Measurements from ENCODE around the gene ISLR.
A peak's percentile ranks its signal among the peaks of the same experiment; 100 is the strongest.

The ISLR gene

GRCh38 chr15:74127255-74127953 lies 46.1 kb upstream of the ISLR start (continued):
- TF ChIP-seq, protein P1, sequence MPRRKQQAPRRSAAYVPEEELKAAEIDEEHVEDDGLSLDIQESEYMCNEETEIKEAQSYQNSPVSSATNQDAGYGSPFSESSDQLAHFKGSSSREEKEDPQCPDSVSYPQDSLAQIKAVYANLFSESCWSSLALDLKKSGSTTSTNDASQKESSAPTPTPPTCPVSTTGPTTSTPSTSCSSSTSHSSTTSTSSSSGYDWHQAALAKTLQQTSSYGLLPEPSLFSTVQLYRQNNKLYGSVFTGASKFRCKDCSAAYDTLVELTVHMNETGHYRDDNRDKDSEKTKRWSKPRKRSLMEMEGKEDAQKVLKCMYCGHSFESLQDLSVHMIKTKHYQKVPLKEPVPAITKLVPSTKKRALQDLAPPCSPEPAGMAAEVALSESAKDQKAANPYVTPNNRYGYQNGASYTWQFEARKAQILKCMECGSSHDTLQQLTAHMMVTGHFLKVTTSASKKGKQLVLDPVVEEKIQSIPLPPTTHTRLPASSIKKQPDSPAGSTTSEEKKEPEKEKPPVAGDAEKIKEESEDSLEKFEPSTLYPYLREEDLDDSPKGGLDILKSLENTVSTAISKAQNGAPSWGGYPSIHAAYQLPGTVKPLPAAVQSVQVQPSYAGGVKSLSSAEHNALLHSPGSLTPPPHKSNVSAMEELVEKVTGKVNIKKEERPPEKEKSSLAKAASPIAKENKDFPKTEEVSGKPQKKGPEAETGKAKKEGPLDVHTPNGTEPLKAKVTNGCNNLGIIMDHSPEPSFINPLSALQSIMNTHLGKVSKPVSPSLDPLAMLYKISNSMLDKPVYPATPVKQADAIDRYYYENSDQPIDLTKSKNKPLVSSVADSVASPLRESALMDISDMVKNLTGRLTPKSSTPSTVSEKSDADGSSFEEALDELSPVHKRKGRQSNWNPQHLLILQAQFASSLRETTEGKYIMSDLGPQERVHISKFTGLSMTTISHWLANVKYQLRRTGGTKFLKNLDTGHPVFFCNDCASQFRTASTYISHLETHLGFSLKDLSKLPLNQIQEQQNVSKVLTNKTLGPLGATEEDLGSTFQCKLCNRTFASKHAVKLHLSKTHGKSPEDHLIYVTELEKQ (tag by site-specific recombination; IDR thresholded peaks at IDR 0.05; ENCODE audit: borderline replicate concordance): no peak
- TF ChIP-seq ZNF157 (tag by site-specific recombination; IDR thresholded peaks at IDR 0.05): no peak
- no peak for TF ChIP-seq ZNF174 (tag by site-specific recombination; IDR thresholded peaks at IDR 0.05)
- no peak for TF ChIP-seq ZNF623 (tag by site-specific recombination; IDR thresholded peaks at IDR 0.05)
- peak; percentile 27; the same call in 1 of the 2 replicates for TF ChIP-seq SP2 (tag by site-specific recombination; IDR thresholded peaks at IDR 0.05)
- no peak for TF ChIP-seq SETDB1 (IDR thresholded peaks at IDR 0.05; ENCODE audit: insufficient read length, low read length)
- peak; percentile 58 for TF ChIP-seq ZSCAN4 (tag by site-specific recombination; IDR thresholded peaks at IDR 0.05)
- no peak for TF ChIP-seq ZNF112 (tag by site-specific recombination; IDR thresholded peaks at IDR 0.05)
- peak; percentile 89 for TF ChIP-seq ZNF654 (tag by site-specific recombination; IDR thresholded peaks at IDR 0.05; ENCODE audit: low read depth)
- TF ChIP-seq ZSCAN30 (tag by site-specific recombination; IDR thresholded peaks at IDR 0.05): peak; percentile 99
- no peak for TF ChIP-seq ZNF211 (tag by site-specific recombination; IDR thresholded peaks at IDR 0.05; ENCODE audit: low read depth)
- TF ChIP-seq ZBTB17 (tag by site-specific recombination; IDR thresholded peaks at IDR 0.05): peak; percentile 93
- TF ChIP-seq, protein P2, sequence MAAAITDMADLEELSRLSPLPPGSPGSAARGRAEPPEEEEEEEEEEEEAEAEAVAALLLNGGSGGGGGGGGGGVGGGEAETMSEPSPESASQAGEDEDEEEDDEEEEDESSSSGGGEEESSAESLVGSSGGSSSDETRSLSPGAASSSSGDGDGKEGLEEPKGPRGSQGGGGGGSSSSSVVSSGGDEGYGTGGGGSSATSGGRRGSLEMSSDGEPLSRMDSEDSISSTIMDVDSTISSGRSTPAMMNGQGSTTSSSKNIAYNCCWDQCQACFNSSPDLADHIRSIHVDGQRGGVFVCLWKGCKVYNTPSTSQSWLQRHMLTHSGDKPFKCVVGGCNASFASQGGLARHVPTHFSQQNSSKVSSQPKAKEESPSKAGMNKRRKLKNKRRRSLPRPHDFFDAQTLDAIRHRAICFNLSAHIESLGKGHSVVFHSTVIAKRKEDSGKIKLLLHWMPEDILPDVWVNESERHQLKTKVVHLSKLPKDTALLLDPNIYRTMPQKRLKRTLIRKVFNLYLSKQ (tag by site-specific recombination; IDR thresholded peaks at IDR 0.05; ENCODE audit: borderline replicate concordance): no peak
- no peak for TF ChIP-seq GFI1B (tag by site-specific recombination; IDR thresholded peaks at IDR 0.05)
- TF ChIP-seq ZNF202 (tag by site-specific recombination; IDR thresholded peaks at IDR 0.05; ENCODE audit: borderline replicate concordance): no peak
- no peak for TF ChIP-seq FEZF1 (tag by site-specific recombination; IDR thresholded peaks at IDR 0.05)
- 0 out of 2 replicates have a peak, but pooled peaks have one; percentile 21 for TF ChIP-seq KLF10 (tag by site-specific recombination; IDR thresholded peaks at IDR 0.05)
- TF ChIP-seq ZSCAN23 (tag by site-specific recombination; IDR thresholded peaks at IDR 0.05): 0 out of 2 replicates have a peak, but pooled peaks have one; percentile 46
- peak; percentile 59 for TF ChIP-seq KLF16 (tag by site-specific recombination; IDR thresholded peaks at IDR 0.05)
- TF ChIP-seq ZNF561 (tag by site-specific recombination; IDR thresholded peaks at IDR 0.05; ENCODE audit: borderline replicate concordance): peak; percentile 87
- TF ChIP-seq ZNF76 (tag by site-specific recombination; IDR thresholded peaks at IDR 0.05; ENCODE audit: borderline replicate concordance, low read depth): peak; percentile 29; the same call in 1 of the 2 replicates
- TF ChIP-seq ZNF791 (tag by site-specific recombination; IDR thresholded peaks at IDR 0.05): no peak
- no peak for TF ChIP-seq REPIN1 (tag by site-specific recombination; IDR thresholded peaks at IDR 0.05; ENCODE audit: low read depth)
- no peak for TF ChIP-seq ZNF514 (tag by site-specific recombination; IDR thresholded peaks at IDR 0.05)
- TF ChIP-seq ZNF114 (tag by site-specific recombination; IDR thresholded peaks at IDR 0.05): no peak
- no peak for TF ChIP-seq ZNF837 (tag by site-specific recombination; IDR thresholded peaks at IDR 0.05)
- TF ChIP-seq ZNF48 (tag by site-specific recombination; IDR thresholded peaks at IDR 0.05): no peak
- TF ChIP-seq, protein P3, sequence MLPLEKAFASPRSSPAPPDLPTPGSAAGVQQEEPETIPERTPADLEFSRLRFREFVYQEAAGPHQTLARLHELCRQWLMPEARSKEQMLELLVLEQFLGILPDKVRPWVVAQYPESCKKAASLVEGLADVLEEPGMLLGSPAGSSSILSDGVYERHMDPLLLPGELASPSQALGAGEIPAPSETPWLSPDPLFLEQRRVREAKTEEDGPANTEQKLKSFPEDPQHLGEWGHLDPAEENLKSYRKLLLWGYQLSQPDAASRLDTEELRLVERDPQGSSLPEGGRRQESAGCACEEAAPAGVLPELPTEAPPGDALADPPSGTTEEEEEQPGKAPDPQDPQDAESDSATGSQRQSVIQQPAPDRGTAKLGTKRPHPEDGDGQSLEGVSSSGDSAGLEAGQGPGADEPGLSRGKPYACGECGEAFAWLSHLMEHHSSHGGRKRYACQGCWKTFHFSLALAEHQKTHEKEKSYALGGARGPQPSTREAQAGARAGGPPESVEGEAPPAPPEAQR (tag by site-specific recombination; IDR thresholded peaks at IDR 0.05): no peak
- TF ChIP-seq ZNF830 (tag by site-specific recombination; IDR thresholded peaks at IDR 0.05; ENCODE audit: low read depth): no peak
- TF ChIP-seq ZNF280C (tag by site-specific recombination; IDR thresholded peaks at IDR 0.05): no peak
- TF ChIP-seq EGR2 (tag by site-specific recombination; IDR thresholded peaks at IDR 0.05; ENCODE audit: low read depth): no peak
- TF ChIP-seq ZFP37 (tag by site-specific recombination; IDR thresholded peaks at IDR 0.05): peak; percentile 93

Data from HEK293 (cell line).